CD4-positive, alpha-beta T cell treated with Interferon alpha-2 for 1 hour (primary cell): ENCODE results near the gene ANKRD6.

Experiments
- DNase-seq, 2 donors: peaks; one replicate each; pipeline ENCODE4 v3.0.0-alpha.2; 2020 to 2022

Gene ANKRD6

GRCh38 chr6:89566930-89567629 lies 134.1 kb downstream of the ANKRD6 start:
- no peak for DNase-seq

GRCh38 chr6:89567630-89568390 lies 134.9 kb downstream of the ANKRD6 start:
- DNase-seq, result no peak

- DNase-seq, result no peak
These were observed 142.1 kb downstream of the ANKRD6 start for GRCh38 chr6:89574910-89575561.

- no peak for DNase-seq
These were observed 142.6 kb downstream of the ANKRD6 start for GRCh38 chr6:89575562-89575960.

GRCh38 chr6:89580997-89581666 lies 148.2 kb downstream of the ANKRD6 start:
- no peak for DNase-seq

- DNase-seq, result no peak
These were observed 148.7 kb downstream of the ANKRD6 start for GRCh38 chr6:89581689-89582088.

GRCh38 chr6:89582669-89583325 lies 149.8 kb downstream of the ANKRD6 start:
- no peak for DNase-seq

GRCh38 chr6:89583559-89583958 lies 150.6 kb downstream of the ANKRD6 start:
- DNase-seq, result no peak

GRCh38 chr6:89584539-89584938 lies 151.6 kb downstream of the ANKRD6 start:
- DNase-seq, result no peak

- no peak for DNase-seq
These were observed 152.2 kb downstream of the ANKRD6 start for GRCh38 chr6:89585154-89585553.

GRCh38 chr6:89589297-89590025 lies 156.5 kb downstream of the ANKRD6 start:
- no peak for DNase-seq

- no peak for DNase-seq
These were observed 157.2 kb downstream of the ANKRD6 start for GRCh38 chr6:89590133-89590532.

- DNase-seq, result no peak
These were observed 158.8 kb downstream of the ANKRD6 start for GRCh38 chr6:89591745-89592144.

GRCh38 chr6:89596056-89596455 lies 163.1 kb downstream of the ANKRD6 start:
- DNase-seq, result peak; percentile 7 to 18

- DNase-seq, result no peak
These were observed 163.5 kb downstream of the ANKRD6 start for GRCh38 chr6:89596484-89596883.

GRCh38 chr6:89597372-89597771 lies 164.4 kb downstream of the ANKRD6 start:
- no peak for DNase-seq

- no peak for DNase-seq
These were observed 165.0 kb downstream of the ANKRD6 start for GRCh38 chr6:89597988-89598387.

- DNase-seq, result no peak
These were observed 166.8 kb downstream of the ANKRD6 start for GRCh38 chr6:89599727-89600126.

GRCh38 chr6:89602166-89602565 lies 169.2 kb downstream of the ANKRD6 start:
- DNase-seq, result no peak

GRCh38 chr6:89604653-89605052 lies 171.7 kb downstream of the ANKRD6 start:
- DNase-seq, result no peak

- no peak for DNase-seq
These were observed 172.9 kb downstream of the ANKRD6 start for GRCh38 chr6:89605861-89606260.

GRCh38 chr6:89610149-89610642 lies 177.2 kb downstream of the ANKRD6 start:
- DNase-seq, result peak; percentile 70 to 78
